Fibroblast of peridontal ligament (primary cell): ENCODE results near the gene ZFP42.
"Not testable (repeated sequence)": the region's sequence is repeated elsewhere in the genome, so short reads cannot be mapped to it uniquely, and the experiment has no call there.

ENCODE experiments used
- DNase-seq: peaks from one replicate; pipeline ENCODE4 v3.0.0-alpha.2; 2010; ENCODE audit errors: extremely low read depth

The ZFP42 gene

DNA sequence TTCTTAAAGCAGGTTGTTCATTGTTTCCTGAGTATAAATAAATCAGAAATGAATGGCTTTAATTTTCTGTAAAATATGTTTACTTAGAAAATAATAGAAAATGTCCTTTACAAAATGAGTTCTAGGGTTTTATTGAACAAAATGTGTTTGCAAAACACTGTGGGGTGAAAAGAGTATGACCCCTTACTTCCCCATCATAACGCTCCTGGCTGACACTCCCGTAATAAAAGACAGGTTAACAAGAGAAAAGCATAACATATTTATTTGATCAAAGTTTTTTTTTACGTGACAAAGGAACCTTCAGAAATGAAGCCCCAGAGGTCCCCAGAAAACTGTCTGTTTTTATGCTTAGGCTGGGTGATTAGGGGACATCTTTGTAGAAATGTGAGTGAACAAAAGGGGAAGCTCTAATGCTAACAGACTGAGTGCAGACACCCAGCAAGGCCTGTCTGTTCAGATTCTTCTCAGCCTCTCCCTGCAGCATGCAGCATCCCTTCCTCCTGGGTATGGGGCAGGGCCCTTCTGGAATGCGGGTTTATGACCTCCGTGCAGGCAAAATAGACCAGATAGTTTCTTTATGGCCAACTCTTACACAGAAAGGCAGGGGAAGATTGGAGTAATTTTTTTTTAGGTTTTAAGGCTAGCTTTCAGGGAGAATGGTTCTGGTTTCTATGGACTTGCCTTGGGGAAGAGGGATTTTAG is 26.1 kb downstream of the ZFP42 start:
- no peak for DNase-seq

DNA sequence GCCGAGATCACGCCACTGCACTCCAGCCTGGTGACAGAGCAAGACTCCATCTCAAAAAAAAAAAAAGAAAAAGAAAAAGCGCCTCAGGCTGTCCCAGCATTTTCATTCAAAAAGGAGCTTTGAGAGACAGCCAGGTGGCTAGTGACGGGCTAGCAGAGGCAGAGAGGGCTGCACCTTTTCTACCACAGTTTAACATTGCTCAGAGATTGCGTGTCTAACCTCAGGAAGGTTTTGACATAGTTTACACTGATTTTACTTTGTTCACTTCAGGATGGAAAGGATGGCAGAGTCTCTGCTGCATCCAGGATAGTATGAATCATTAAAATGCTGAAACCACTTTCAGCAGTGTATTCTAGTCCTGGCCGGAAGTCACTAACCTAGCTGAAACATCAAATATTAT is 28.1 kb downstream of the ZFP42 start:
- DNase-seq = no peak

GRCh38 chr4:188025476-188025875 is 29.9 kb downstream of the ZFP42 start:
- no peak for DNase-seq

- no peak for DNase-seq
These were observed 33.5 kb downstream of the ZFP42 start for GRCh38 chr4:188029114-188029513.

DNA sequence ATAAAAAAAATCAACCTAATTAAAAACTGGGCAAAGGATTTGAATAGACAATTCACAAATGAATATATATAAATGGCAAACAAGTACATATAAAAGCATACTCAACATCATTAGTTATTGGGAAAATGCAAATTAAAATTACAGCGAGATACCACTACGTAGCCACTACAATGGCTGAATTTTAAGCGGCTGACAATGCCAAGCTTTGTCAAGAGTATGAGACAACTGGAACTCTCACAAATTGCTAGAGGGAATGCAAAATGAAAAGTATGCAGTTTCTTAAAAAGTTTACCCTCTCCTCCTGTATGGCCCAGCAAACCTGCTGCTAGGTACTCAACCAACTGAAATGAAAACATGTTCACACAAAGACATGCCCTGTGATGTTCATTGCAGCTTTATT is 34.8 kb downstream of the ZFP42 start:
- DNase-seq = no peak

- DNase-seq = no peak
These were observed 36.2 kb downstream of the ZFP42 start for GRCh38 chr4:188031751-188032150.

GRCh38 chr4:188032170-188032569 is 36.6 kb downstream of the ZFP42 start:
- no peak for DNase-seq

DNA sequence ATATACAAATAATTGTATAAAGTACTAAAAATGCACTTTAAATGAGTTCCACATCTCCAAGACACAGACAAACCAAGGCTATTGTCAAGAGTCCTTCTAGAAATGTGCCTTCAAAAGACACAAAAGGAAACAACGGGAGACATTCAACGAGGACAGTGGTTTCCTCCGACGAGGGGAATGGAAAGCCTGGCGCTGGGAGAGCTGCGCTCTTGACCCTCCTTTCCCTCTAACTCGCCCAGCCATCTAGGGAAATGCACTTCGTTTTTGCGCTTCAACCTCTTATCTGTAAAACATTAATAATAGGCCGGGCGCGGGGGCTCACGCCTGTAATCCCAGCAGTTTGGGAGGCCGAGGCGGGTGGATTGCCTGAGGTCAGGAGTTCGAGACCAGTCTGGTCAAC is 37.0 kb downstream of the ZFP42 start:
- no peak for DNase-seq

DNA sequence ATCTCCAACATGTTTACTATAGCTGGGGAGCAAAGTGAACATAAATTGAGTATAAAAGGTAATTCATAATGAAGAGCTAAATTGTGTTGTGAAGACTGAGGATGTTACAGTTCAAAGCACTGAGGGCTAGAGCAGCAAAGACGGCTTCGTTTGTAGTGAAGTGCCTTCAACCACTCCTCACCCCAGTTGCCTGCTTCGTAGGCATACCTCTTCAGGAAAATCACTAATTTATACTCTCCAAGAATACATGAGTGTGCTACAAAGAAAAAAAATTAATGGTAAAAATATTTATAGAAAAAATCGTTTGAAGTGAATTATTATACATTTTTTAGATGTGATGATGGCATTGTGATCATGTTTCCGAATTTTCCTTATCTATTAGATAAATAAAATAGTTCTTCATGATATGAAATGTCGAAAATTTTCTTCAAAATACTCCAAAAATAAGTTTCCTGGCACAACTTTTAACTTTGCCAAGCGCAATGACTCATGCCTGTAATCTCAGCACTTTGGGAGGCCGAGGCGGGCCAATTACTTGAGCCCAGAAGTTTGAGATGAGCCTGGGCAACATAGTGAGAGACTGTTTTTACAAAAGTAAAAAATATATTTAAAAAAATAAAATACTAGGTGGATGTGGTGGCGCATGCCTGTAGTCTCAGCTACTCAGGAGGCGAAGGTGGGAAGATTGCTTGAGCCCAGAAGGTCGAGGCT is 41.6 kb downstream of the ZFP42 start:
- DNase-seq = peak; percentile 17

DNA sequence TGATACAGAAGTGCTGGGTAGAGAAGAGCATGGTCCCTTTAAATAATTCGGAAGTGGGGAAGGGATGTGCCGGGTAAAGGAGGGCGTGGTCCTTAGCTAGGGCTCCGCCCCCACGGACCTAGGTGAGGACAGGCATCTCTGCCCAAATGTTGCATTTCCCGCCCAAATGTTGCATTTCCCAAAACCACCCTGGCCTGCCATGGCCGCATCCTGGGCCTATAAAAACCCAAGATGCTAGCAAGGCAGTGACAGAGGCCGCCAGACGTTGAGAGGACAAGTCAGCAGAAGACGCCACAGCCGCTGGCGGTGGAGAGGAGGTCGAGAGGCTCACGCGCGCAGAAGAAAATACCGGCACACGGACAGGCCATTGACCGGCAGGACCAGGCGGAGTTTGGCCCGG is 46.1 kb downstream of the ZFP42 start:
- DNase-seq = no peak

DNA sequence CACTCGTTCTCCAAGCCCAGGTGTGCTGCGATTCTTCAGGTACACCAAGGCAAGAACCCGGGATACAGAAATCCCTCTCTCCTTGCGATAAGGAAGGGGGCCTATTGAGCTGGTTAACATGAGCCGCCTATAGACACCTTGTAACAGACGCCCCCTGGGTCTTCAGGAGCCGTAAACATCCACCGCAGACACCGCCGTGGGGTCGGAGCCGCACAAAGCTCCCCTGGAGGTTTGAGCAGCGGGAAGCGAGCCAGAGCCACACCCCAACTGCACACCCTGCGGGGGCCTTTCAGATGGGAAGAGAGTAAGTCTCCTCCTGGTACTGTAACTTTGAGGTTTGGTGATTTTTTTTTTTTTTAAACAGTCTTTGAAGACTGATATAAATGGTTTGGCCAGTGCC is 46.6 kb downstream of the ZFP42 start:
- no peak for DNase-seq

DNA sequence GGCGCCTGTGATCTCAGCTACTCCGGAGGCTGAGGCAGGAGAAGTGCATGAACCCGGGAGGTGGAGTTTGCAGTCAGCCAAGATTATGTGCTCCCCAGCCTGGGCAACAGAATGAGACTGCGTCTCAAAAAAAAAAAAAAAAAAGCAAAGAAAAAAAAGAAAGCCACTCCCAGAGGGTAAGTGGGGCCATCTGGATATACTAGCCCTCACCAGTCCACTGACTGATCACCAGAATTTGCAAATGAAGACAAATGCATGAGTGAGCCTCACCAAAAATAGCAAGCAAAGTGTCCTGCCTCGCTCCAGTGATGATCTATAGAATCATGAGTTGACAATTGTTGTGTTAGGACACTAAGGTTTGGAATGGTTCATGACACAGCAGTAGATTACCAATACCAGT is 47.6 kb downstream of the ZFP42 start:
- DNase-seq = no peak

DNA sequence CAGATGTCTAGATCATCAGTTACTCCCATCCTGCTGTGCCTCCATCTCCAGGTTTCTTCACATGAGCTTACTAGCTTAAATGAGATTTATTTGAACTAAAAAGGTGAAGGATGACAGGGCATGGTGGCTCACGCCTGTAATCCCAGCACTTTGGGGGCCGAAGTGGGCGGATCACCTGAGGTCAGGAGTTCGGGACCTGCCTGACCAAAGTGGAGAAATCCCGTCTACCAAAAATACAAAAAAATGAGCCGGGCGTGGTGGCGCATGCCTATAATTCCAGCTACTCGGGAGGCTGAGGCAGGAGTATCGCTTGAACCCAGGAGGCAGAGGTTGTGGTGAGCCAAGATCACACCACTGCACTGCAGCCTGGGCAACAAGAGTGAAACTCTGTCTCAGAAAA is 49.9 kb downstream of the ZFP42 start:
- DNase-seq = not testable (repeated sequence)

GRCh38 chr4:188046657-188047056 is 51.1 kb downstream of the ZFP42 start:
- DNase-seq = no peak

- no peak for DNase-seq
These were observed 57.7 kb downstream of the ZFP42 start for GRCh38 chr4:188053302-188053701.
